ENCODE measurements around the gene P2RY2. TPM values are rescaled to one million over a fixed set of nuclear protein-coding genes. Genes with fewer than 3 reads are reported as not detected.

P2RY2 gene
- total RNA-seq, 5 donors from 2014 or later (not counting 1 experiment from before 2014, with no cell fraction given), result 0.12 TPM; not detected in 4

DNA sequence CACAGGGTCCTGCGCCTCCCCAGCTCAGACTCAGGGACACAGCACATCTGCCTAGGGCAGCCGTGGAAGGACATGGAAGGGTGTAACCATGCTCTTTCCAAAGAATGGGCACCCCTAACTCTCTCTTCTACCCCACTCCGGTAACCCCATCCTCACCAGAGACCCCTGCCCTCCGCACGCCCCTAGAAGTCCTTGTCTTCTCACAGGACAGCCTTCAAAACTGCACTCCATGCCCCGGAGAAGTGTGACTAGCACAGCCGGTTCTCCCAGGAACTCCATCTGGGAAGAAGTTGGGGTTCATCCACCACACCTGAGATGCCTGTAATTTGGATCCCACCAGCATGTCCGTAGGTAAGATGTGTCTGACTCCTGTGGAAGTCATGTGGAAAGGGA is 25.0 kb downstream of the P2RY2 start:
- WGBS (ENCODE audit: insufficient coverage), result 79% methylated on average over 5 of the region's 8 CpGs
- peaks cover 0 to 10% of the 10 kb centered on the region in 2 donors for H3K27me3 Mint-ChIP-seq
- Histone ChIP-seq H3K4me1 (ENCODE audit: control insufficient read depth in 1 of 2, extremely low read depth in 1 of 2, insufficient read depth in 2 of 2, low read length in 2 of 2) (peaks cover 0 to 8% of the 10 kb centered on the region in 2 experiments), H3K27ac (ENCODE audit: low read length) (no peak overlapping the region), H3K4me3 (ENCODE audit: control insufficient read depth in 1 of 2, extremely low read depth in 1 of 2, low read length in 1 of 2) (no peak overlapping the region), H3K9me3 (no peaks in the 10 kb centered on the region), H3K27me3 (replicated peaks in 1 of 2; ENCODE audit: control insufficient read depth in 2 of 2, extremely low read depth in 1 of 2, insufficient read depth in 2 of 2, low read length in 1 of 2) (peaks cover 0 to 19% of the 10 kb centered on the region in 2 experiments), H3K36me3 (ENCODE audit: control insufficient read depth in 2 of 2, extremely low read depth in 1 of 2, insufficient read depth in 1 of 2, low read length in 1 of 2) (no peaks in the 10 kb centered on the region)
- H3K9me3 Mint-ChIP-seq, result no peaks in the 10 kb centered on the region
- ChIA-PET POLR2A (no interaction called here), CTCF (interaction anchor here in 1 of 2 donors (0.6 kb wide), 1 partner anchor 66 kb away, joined by 3 read pairs; no protein-coding TSS in a partner anchor)
- peaks cover 0 to 5% (median 5%) of the 10 kb centered on the region in 3 donors for H3K4me1 Mint-ChIP-seq
- no peaks in the 10 kb centered on the region for H3K36me3 Mint-ChIP-seq
- no peak overlapping the region for H3K4me3 Mint-ChIP-seq
- ATAC-seq (replicated peaks in 1 of 4), result no peak
- DNase-seq, result no peak
- no peak overlapping the region for H3K27ac Mint-ChIP-seq

DNA sequence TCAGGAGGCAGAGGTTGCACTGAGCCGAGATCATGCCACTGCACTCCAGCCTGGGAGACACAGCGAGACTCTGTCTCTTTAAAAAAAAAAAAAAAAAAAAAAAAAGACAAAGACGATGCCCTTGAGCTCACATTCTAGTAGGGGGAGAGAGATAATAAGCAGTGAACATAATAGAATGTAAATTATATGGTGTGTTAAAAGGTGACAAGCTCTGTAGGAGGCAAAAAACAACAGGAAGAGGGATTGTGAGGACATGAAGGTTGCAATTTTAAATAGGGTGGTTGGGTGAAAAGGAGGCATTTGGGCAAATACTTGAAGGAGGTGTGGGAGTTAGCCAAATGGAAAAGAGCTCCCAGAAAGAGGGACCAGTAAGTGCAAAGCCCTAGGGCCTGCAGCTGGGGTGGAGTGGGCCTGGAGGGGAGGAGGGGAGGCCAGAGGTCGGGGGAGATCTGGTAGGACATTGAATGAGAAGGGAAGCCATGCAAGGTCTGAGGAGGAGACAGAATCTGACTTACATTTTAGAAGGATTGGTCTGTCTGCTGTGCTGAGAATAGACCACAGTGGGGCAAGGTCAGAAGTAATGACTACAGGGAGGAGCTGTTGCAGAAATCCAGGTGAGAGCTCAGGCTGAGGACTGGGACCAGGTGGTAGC is 26.6 kb downstream of the P2RY2 start:
- Histone ChIP-seq H3K9me3 (no peaks in the 10 kb centered on the region), H3K27ac (ENCODE audit: low read length) (no peak overlapping the region), H3K27me3 (replicated peaks in 1 of 2; ENCODE audit: control insufficient read depth in 2 of 2, extremely low read depth in 1 of 2, insufficient read depth in 2 of 2, low read length in 1 of 2) (peaks cover 0 to 15% of the 10 kb centered on the region in 2 experiments), H3K4me3 (ENCODE audit: control insufficient read depth in 1 of 2, extremely low read depth in 1 of 2, low read length in 1 of 2) (no peak overlapping the region), H3K4me1 (ENCODE audit: control insufficient read depth in 1 of 2, extremely low read depth in 1 of 2, insufficient read depth in 2 of 2, low read length in 2 of 2) (peaks cover 0 to 8% of the 10 kb centered on the region in 2 experiments), H3K36me3 (ENCODE audit: control insufficient read depth in 2 of 2, extremely low read depth in 1 of 2, insufficient read depth in 1 of 2, low read length in 1 of 2) (no peaks in the 10 kb centered on the region)
- H3K9me3 Mint-ChIP-seq, result no peaks in the 10 kb centered on the region
- ChIA-PET CTCF (interaction anchor here in 1 of 2 donors (0.6 to 1.1 kb wide), 3 partner anchors 30 to 1066 kb away, joined by 3 to 8 read pairs (median 4); no protein-coding TSS in a partner anchor), POLR2A (interaction anchor here in 1 of 2 donors (0.7 kb wide), 1 partner anchor 336 kb away, joined by 4 read pairs; no protein-coding TSS in a partner anchor)
- H3K4me1 Mint-ChIP-seq, result peaks cover 0 to 5% (median 5%) of the 10 kb centered on the region in 3 donors
- no peaks in the 10 kb centered on the region for H3K36me3 Mint-ChIP-seq
- no peak for DNase-seq
- H3K4me3 Mint-ChIP-seq, result no peak overlapping the region
- no peak overlapping the region for H3K27ac Mint-ChIP-seq
- WGBS (ENCODE audit: insufficient coverage), result 53% methylated on average over 1 of the region's 4 CpGs
- ATAC-seq (replicated peaks in 1 of 4), result no peak
- H3K27me3 Mint-ChIP-seq, result peaks cover 0 to 10% of the 10 kb centered on the region in 2 donors

DNA sequence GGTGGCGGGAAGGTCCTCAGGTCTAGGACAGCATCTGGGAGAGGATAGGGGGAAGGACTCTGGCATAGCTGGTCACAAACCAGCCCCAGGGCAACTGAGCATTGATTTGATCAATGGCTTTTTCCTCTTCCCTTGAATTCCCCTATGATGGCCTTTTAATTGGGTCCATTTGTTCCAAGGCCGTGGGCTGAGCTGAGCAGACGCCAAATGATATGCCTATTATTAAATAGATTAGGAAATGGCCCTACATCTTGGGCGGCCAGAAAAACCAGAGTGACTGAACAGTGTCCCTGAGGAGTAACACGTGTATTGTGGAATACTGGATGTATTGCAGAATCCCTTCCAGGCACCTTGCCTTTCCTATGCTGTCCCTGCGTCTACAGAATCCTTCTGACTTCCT is 27.4 kb downstream of the P2RY2 start:
- no peaks in the 10 kb centered on the region for H3K36me3 ChIP-seq (ENCODE audit: control insufficient read depth in 2 of 2, extremely low read depth in 1 of 2, insufficient read depth in 1 of 2, low read length in 1 of 2)
- H3K9me3 ChIP-seq, result no peaks in the 10 kb centered on the region
- DNase-seq (no peak), ATAC-seq (replicated peaks in 1 of 4) (no peak)
- Mint-ChIP-seq H3K9me3 (no peaks in the 10 kb centered on the region), H3K36me3 (no peaks in the 10 kb centered on the region), H3K4me1 (peaks cover 0 to 5% (median 5%) of the 10 kb centered on the region in 3 donors), H3K4me3 (no peak overlapping the region), H3K27ac (no peak overlapping the region), H3K27me3 (peaks cover 0 to 8% of the 10 kb centered on the region in 2 donors)
- CTCF ChIA-PET, result interaction anchor here in 1 of 2 donors (1.1 kb wide), 1 partner anchor 224 kb away, joined by 4 read pairs; no protein-coding TSS in a partner anchor
- H3K4me3 ChIP-seq (ENCODE audit: control insufficient read depth in 1 of 2, extremely low read depth in 1 of 2, low read length in 1 of 2), result no peak overlapping the region
- WGBS (ENCODE audit: insufficient coverage), result 72% methylated on average over 2 of the region's 6 CpGs
- POLR2A ChIA-PET, result no interaction called here
- no peak overlapping the region for H3K27ac ChIP-seq (ENCODE audit: low read length)
- H3K27me3 ChIP-seq (replicated peaks in 1 of 2; ENCODE audit: control insufficient read depth in 2 of 2, extremely low read depth in 1 of 2, insufficient read depth in 2 of 2, low read length in 1 of 2), result peaks cover 0 to 9% of the 10 kb centered on the region in 2 experiments
- peaks cover 0 to 8% of the 10 kb centered on the region in 2 experiments for H3K4me1 ChIP-seq (ENCODE audit: control insufficient read depth in 1 of 2, extremely low read depth in 1 of 2, insufficient read depth in 2 of 2, low read length in 2 of 2)

DNA sequence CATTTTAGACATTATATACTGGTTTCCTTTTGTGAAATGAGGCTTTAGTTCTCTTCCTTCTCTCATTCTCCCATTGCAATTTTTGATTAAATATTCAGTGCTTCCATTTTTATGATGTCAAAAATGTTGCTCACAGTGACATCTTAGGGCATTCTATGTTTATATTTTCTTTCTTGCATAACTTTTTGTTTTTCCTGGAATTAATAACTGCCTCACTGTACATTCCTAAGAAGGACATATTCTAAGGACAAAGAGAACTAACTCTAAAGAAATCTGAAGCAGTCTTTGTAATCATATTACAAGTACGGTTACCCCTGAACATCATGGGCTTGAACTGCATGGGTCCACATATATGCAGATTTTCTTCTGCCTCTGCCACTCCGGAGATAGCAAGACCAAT is 28.2 kb downstream of the P2RY2 start:
- peaks cover 0 to 8% of the 10 kb centered on the region in 2 experiments for H3K4me1 ChIP-seq (ENCODE audit: control insufficient read depth in 1 of 2, extremely low read depth in 1 of 2, insufficient read depth in 2 of 2, low read length in 2 of 2)
- DNase-seq (no peak), ATAC-seq (replicated peaks in 1 of 4) (no peak)
- H3K4me3 ChIP-seq (ENCODE audit: control insufficient read depth in 1 of 2, extremely low read depth in 1 of 2, low read length in 1 of 2), result no peak overlapping the region
- no peaks in the 10 kb centered on the region for H3K36me3 ChIP-seq (ENCODE audit: control insufficient read depth in 2 of 2, extremely low read depth in 1 of 2, insufficient read depth in 1 of 2, low read length in 1 of 2)
- Mint-ChIP-seq H3K4me1 (peaks cover 0 to 5% (median 5%) of the 10 kb centered on the region in 3 donors), H3K9me3 (no peaks in the 10 kb centered on the region), H3K36me3 (no peaks in the 10 kb centered on the region), H3K4me3 (no peak overlapping the region), H3K27me3 (peaks cover 0 to 7% of the 10 kb centered on the region in 2 donors), H3K27ac (no peak overlapping the region)
- ChIA-PET POLR2A (no interaction called here), CTCF (no interaction called here)
- H3K27ac ChIP-seq (ENCODE audit: low read length), result no peak overlapping the region
- WGBS (ENCODE audit: insufficient coverage), result no CpG with 5 or more reads among the region's 2 CpGs
- H3K9me3 ChIP-seq, result no peaks in the 10 kb centered on the region
- H3K27me3 ChIP-seq (replicated peaks in 1 of 2; ENCODE audit: control insufficient read depth in 2 of 2, extremely low read depth in 1 of 2, insufficient read depth in 2 of 2, low read length in 1 of 2), result peaks cover 0 to 6% of the 10 kb centered on the region in 2 experiments

DNA sequence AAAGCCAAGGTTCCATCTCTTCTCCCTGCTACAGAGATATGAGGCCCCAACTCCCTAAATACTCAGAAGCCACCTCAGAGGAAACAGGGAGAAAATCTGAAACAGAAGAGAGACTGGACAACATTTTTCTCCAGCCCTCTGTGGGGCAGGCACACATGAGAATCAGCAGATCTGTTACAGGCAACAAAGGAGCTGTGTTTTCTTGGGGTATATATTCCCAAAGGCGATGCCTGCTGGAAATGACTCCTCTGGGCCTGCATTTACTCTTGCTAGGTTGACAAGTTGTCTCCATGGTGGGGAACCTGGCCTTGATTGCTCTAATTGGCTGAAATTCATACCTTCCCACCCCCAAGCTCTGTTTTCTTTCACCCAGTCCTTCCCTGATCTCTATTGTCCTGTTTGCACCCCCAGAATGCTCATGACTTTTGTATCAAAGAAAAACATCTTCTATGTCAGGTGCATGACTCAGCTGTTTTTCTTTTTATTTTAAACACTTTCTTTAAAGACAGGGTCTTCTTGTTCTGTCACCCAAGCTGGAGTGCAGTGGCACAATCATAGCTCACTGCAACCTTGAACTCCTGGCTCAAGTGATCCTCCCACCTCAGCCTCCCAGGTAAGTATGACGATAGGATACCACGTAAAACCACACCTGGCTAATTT is 30.6 kb downstream of the P2RY2 start:
- Histone ChIP-seq H3K27ac (ENCODE audit: low read length) (no peak overlapping the region), H3K36me3 (ENCODE audit: control insufficient read depth in 2 of 2, extremely low read depth in 1 of 2, insufficient read depth in 1 of 2, low read length in 1 of 2) (no peaks in the 10 kb centered on the region), H3K27me3 (replicated peaks in 1 of 2; ENCODE audit: control insufficient read depth in 2 of 2, extremely low read depth in 1 of 2, insufficient read depth in 2 of 2, low read length in 1 of 2) (no peaks in the 10 kb centered on the region), H3K4me1 (ENCODE audit: control insufficient read depth in 1 of 2, extremely low read depth in 1 of 2, insufficient read depth in 2 of 2, low read length in 2 of 2) (no peaks in the 10 kb centered on the region), H3K9me3 (no peaks in the 10 kb centered on the region), H3K4me3 (ENCODE audit: control insufficient read depth in 1 of 2, extremely low read depth in 1 of 2, low read length in 1 of 2) (no peak overlapping the region)
- H3K4me1 Mint-ChIP-seq, result peaks cover 0 to 2% (median 0%) of the 10 kb centered on the region in 3 donors
- H3K4me3 Mint-ChIP-seq, result no peak overlapping the region
- no CpG with 5 or more reads among the region's 3 CpGs for WGBS (ENCODE audit: insufficient coverage)
- CTCF ChIA-PET, result no interaction called here
- no peaks in the 10 kb centered on the region for H3K27me3 Mint-ChIP-seq
- DNase-seq, result no peak
- POLR2A ChIA-PET, result no interaction called here
- ATAC-seq (replicated peaks in 1 of 4), result no peak
- no peak overlapping the region for H3K27ac Mint-ChIP-seq
- H3K36me3 Mint-ChIP-seq, result no peaks in the 10 kb centered on the region
- H3K9me3 Mint-ChIP-seq, result no peaks in the 10 kb centered on the region

DNA sequence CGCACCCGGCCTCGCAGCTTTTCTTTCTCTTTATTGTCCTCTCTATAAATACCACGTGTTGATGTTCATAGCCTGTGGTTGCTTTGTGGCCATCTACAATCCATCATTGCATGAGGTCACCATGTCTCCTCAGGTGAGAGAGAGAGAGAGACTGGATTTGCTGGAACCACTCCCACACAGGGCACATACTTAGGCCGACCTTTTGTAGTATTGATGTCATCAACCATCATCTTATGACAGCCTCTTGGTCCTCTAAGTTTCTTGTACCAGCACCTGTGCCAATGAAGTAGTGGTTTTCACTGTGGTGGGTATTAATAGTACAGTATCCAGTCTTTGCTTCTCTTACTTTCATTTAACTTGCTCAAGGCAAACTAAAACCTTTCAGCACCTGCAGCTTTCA is 31.2 kb downstream of the P2RY2 start:
- Histone ChIP-seq H3K9me3 (no peaks in the 10 kb centered on the region), H3K4me3 (ENCODE audit: control insufficient read depth in 1 of 2, extremely low read depth in 1 of 2, low read length in 1 of 2) (no peak overlapping the region), H3K4me1 (ENCODE audit: control insufficient read depth in 1 of 2, extremely low read depth in 1 of 2, insufficient read depth in 2 of 2, low read length in 2 of 2) (no peaks in the 10 kb centered on the region), H3K27ac (ENCODE audit: low read length) (no peak overlapping the region), H3K36me3 (ENCODE audit: control insufficient read depth in 2 of 2, extremely low read depth in 1 of 2, insufficient read depth in 1 of 2, low read length in 1 of 2) (no peaks in the 10 kb centered on the region), H3K27me3 (replicated peaks in 1 of 2; ENCODE audit: control insufficient read depth in 2 of 2, extremely low read depth in 1 of 2, insufficient read depth in 2 of 2, low read length in 1 of 2) (no peaks in the 10 kb centered on the region)
- no peak for DNase-seq
- ChIA-PET CTCF (no interaction called here), POLR2A (no interaction called here)
- H3K4me3 Mint-ChIP-seq, result no peak overlapping the region
- peaks cover 0 to 2% (median 0%) of the 10 kb centered on the region in 3 donors for H3K4me1 Mint-ChIP-seq
- WGBS (ENCODE audit: insufficient coverage), result no CpG with 5 or more reads among the region's 5 CpGs
- no peaks in the 10 kb centered on the region for H3K27me3 Mint-ChIP-seq
- peak in 1 of 4 experiments; percentile 31 for ATAC-seq (replicated peaks in 1 of 4)
- H3K27ac Mint-ChIP-seq, result no peak overlapping the region
- no peaks in the 10 kb centered on the region for H3K9me3 Mint-ChIP-seq
- no peaks in the 10 kb centered on the region for H3K36me3 Mint-ChIP-seq
